ENCODE results near the gene SLC35E1.

SLC35E1 gene

GRCh38 chr19:16572332-16573211 lies at the start of gene SLC35E1:
Gene SLC35E1, minus strand, starts transcription at chr19:16572415. Its CDS starts 51 bp downstream, at chr19:16572364.
- peak; percentile 92 for DNase-seq

GRCh38 chr19:16621165-16621800 lies 49.1 kb upstream of the SLC35E1 start:
- no peak for DNase-seq

GRCh38 chr19:16620584-16620983 lies 48.4 kb upstream of the SLC35E1 start:
- no peak for DNase-seq

GRCh38 chr19:16620018-16620417 lies 47.8 kb upstream of the SLC35E1 start:
- no peak for DNase-seq

DNA sequence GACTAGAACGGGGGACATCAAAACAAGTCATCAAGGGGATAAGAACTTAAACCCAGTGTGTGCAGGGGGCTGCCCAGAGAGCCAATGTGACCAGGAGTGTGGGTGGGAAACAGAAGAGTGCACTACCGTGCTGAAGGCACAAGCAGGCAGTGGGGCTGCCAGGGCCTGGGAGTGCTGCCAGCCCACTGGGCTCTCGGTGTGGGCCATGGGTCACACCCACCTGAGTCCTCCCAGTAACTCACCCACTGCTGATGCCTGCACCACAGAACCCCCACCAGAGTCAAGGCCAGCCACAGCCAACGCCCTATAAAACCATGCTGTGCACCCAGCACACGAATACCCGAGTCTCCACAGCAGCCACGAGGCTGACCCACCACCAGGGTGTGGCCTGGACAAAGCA lies 47.2 kb upstream of the SLC35E1 start:
- DNase-seq, result no peak

GRCh38 chr19:16618248-16618647 lies 46.0 kb upstream of the SLC35E1 start:
- DNase-seq, result no peak

- DNase-seq, result no peak
These were observed 43.6 kb upstream of the SLC35E1 start for GRCh38 chr19:16615808-16616207.

DNA sequence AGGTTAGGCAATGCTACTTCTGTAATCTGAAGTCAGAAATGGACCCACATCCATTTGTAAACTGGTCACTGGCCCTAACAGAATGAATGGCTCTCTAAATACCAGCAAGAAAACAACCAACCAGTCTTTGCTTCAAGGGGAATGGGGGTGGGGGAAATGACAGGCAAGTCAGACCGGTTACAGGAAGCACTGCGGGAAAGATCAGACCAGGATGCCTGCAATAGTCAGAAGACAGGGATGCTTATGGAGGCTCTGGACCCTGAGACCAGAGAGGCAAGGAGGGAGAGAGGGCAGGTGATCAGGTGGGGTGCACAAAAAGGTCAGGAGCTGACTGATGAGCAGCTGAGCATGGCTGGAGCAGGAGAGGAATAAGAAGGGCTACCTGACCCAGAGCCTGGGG lies 42.7 kb upstream of the SLC35E1 start:
- DNase-seq, result no peak

DNA sequence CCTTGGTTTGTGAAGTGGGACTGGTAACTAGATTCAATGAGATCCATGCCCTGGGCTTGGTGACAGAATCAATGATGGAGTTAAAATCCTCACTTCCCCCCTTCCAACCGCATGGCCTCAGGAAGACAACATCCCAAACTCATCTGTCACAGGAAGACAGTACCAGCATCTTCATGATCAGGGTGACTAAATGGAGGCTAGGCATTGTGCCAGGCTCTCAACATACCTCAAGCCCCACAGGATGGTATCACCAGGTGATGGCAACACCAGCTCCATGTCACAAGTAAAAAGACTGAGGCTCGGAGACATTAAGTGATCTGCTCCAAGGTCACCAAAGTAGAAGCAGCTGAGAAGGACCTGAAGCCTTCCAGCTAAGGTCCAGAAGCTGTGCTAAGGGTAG lies 41.6 kb upstream of the SLC35E1 start:
- DNase-seq, result no peak

GRCh38 chr19:16612636-16613035 lies 40.4 kb upstream of the SLC35E1 start:
- DNase-seq, result no peak

DNA sequence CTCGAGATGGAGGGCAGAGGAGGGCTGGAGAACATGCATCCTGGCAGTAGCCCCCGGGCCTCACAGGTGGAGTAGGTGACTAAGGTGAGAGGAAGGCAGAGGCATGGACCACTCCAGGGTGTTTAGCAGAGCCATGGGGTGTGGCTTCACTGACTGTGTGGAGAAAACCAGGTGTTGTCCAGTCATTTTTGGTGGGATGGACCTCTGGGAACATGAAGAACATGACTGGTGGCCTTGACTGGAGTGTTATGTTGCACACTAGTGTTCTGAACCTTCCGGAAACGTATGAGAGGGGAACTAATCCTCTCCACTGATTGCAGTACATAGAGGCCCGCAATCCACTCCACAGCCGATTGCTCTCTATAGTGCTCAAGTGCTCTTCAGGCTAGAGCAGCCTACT lies 38.9 kb upstream of the SLC35E1 start:
- no peak for DNase-seq

GRCh38 chr19:16609511-16610200 lies 37.4 kb upstream of the SLC35E1 start:
- DNase-seq, result no peak

- no peak for DNase-seq
These were observed 36.1 kb upstream of the SLC35E1 start for GRCh38 chr19:16608290-16608739.

DNA sequence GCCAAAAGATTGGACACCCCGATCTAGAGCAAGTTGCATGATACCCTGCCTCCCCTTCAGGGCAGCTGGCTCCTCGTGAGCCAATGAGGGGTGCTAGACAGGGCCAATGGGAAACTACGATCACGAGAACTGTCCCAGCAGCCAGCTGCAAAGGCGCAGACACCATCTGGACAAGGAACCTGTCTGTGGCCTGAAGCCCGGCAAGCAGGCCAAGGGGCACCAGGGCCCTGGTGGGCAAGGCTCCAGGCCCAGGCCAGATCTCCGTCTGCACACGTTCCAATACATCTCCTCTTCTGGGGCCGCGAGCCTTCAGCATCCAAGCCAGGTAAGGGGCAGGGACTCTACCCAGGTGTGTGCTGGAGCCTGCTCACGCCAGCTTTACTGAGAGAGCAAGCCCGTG lies 35.6 kb upstream of the SLC35E1 start:
- DNase-seq, result no peak

DNA sequence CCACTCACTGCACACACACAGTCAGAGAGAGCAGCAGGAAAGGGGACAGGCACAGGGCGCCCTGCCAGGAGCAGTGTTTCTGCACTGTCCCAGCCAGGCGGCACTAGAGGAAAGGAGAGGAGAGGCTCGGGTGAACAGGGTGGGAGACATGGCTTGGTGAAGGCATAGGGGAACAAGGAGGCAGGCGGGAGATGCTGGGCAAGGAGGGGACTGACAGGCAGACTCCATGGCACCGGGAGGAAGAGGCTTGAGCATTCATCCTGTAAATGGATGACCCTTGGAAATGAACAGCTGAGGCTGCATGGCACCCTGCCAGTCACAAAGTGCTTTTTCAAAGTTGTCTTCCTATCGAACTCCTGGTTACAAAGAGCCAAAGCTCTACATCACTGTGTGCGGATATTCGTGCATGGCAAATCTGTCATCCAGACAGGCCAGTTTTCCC lies 33.4 kb upstream of the SLC35E1 start:
- DNase-seq, result no peak

DNA sequence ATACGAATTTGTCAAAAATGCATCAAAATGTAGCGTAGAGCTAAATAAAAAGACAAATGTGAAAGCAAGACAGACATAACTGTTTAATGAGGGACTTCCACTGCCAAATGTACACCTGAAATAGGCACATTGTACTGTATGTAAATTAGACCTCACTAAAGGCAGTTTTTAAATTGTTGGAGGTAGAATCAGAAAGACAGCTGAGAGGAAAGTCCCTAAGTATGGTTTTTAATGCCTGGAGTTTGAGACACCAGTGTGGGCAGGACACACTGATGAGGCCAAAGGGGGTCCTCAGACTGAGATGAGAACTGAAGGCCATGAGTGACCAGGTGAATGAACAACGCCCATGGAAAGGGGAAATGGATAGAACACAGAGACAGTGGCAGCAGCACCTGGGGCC lies 32.9 kb upstream of the SLC35E1 start:
- DNase-seq, result no peak

DNA sequence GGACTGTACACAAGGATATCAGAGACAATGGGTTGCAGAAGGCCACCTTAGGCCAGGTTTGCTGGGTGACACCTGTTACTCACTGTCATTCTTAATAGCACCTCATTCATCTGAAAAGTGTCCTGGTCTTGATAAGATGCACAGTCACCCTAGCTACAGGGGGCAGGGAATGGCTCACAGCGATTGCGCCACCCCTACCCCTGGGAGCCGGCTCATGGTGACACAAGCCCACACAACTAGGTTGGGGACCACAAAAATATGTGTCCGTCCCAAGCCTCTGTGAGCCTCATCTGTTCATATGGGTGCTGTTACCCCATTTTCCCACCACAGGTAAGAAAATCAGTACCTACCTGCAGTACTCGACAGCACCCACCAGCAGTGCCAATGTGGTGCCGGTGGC lies 32.4 kb upstream of the SLC35E1 start:
- DNase-seq, result no peak

- no peak for DNase-seq
These were observed 30.9 kb upstream of the SLC35E1 start for GRCh38 chr19:16603090-16603489.

DNA sequence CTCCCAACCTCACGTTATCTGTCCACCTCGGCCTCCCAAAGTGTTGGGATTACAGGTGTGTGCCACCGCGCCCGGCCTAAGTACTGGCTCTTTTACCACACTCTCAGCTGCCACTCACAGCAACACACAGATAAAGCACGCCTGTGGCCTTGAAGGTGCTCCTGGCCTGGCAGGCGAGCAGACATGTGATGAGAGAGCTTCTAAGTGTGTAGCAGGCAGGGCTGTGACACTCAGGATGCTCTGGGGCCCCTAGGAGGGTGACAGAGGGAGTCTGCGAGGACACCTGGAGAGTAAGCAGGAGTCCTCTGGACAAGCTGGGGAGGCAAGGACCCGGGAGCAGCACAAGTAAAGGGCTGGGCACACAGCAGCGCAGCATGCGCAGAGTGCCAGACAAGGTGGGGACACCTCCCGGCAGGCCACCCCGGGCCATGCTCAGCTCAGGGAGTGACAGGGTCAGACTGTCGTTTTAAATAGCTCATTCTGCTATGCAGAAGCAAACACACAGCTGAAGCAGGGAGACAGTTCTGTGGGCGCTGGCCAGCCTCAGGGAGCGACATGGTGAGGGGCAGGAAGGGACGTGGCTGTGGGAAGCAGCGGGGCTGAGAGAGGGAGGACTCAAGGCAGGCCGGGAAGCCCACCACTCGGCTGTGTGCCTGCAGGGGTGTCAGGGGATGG lies 29.3 kb upstream of the SLC35E1 start:
- DNase-seq, result no peak

GRCh38 chr19:16600824-16601223 lies 28.6 kb upstream of the SLC35E1 start:
- DNase-seq, result no peak

- no peak for DNase-seq
These were observed 27.6 kb upstream of the SLC35E1 start for GRCh38 chr19:16599655-16600346.

DNA sequence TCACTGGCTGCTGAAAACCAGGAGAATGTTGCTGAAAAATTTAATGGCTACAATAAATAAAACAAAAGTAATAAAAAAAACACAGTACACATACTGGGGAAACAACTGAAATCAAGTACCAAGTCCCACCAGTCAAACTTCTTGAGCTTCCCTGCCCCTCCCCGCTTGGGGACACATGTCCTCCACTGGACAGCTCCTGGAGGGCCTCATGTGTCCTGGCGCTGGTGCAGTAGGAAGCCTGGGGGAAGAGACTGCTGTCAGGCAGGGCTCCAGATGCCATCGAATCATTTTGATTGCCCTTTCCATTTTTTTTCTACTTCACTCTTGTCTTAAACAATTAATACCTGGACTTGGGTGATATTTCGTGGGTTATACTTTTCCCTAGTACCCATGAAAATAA lies 26.6 kb upstream of the SLC35E1 start:
- no peak for DNase-seq
